NT2/D1 (cell line): ENCODE data around the gene KIF26A.
A peak's percentile ranks its signal among the peaks of the same experiment; 100 is the strongest.

Source experiments
- DNase-seq: peaks from one replicate; pipeline ENCODE4 v3.0.0-alpha.2; 2011; ENCODE audit warnings: low read depth, low spot score
- H3K27me3 ChIP-seq: 2 replicates; pipeline ENCODE4 v1.6.0; 2011; ENCODE audit warnings: mild to moderate bottlenecking; ENCODE audit not compliant: insufficient read length, insufficient read depth
- H3K36me3 ChIP-seq: 2 replicates; pipeline ENCODE4 v1.6.1; 2011; ENCODE audit warnings: mild to moderate bottlenecking, low read length, mixed read lengths; ENCODE audit not compliant: insufficient read depth, insufficient read length
- H3K4me1 ChIP-seq: 2 replicates; pipeline ENCODE4 v1.5.1; 2011; ENCODE audit not compliant: insufficient read depth, insufficient read length
- H3K4me3 ChIP-seq: 2 replicates; pipeline ENCODE4 v1.5.1; 2011; ENCODE audit warnings: low read depth; ENCODE audit not compliant: insufficient read length
- H3K9ac ChIP-seq: 2 replicates; pipeline ENCODE4 v1.6.0; 2011; ENCODE audit warnings: low read depth; ENCODE audit not compliant: insufficient read length
- H3K9me3 ChIP-seq: 2 replicates; pipeline ENCODE4 v1.5.1; 2011; ENCODE audit warnings: mild to moderate bottlenecking, low read length; ENCODE audit not compliant: insufficient read depth
- SUZ12 ChIP-seq: IDR thresholded peaks from 2 replicates; pipeline ENCODE4 v1.6.1; 2011; ENCODE audit not compliant: insufficient read length, insufficient read depth; ENCODE audit errors: extremely low read depth
- YY1 ChIP-seq: IDR thresholded peaks from 2 replicates; pipeline ENCODE4 v1.6.1; 2011; ENCODE audit not compliant: insufficient read length, insufficient read depth
- ZNF274 ChIP-seq: IDR thresholded peaks from 2 replicates; pipeline ENCODE4 v1.6.1; 2011; ENCODE audit warnings: mild to moderate bottlenecking, low read depth, low read length

Gene KIF26A

GRCh38 chr14:104138098-104138717 is at the start of gene KIF26A:
Gene KIF26A, plus strand, starts transcription at chr14:104138587. Its CDS starts 136 bp downstream, at chr14:104138723.
- Histone ChIP-seq H3K4me1 (peaks cover 18% of the 10 kb centered on the region), H3K4me3 (peak within 1 kb of the TSS; percentile 73), H3K27me3 (peaks cover 25% of the 10 kb centered on the region), H3K9me3 (no peaks in the 10 kb centered on the region), H3K36me3 (peaks cover 6% of the 10 kb centered on the region), H3K9ac (peak within 1 kb of the TSS; percentile 89)
- DNase-seq: peak; percentile 39
- no peak for TF ChIP-seq SUZ12
- no peak for TF ChIP-seq ZNF274
- no peak for TF ChIP-seq YY1

GRCh38 chr14:104090071-104090748 is 48.2 kb upstream of the KIF26A start:
- DNase-seq: no peak
- H3K4me3 ChIP-seq: no peak overlapping the region
- peaks cover 11% of the 10 kb centered on the region for H3K4me1 ChIP-seq
- H3K27me3 ChIP-seq: peaks cover 10% of the 10 kb centered on the region
- no peak overlapping the region for H3K9ac ChIP-seq
- no peaks in the 10 kb centered on the region for H3K36me3 ChIP-seq
- TF ChIP-seq SUZ12 (no peak), ZNF274 (no peak), YY1 (no peak)
- no peaks in the 10 kb centered on the region; the same call in 1 of the 2 replicates for H3K9me3 ChIP-seq

GRCh38 chr14:104091061-104091926 is 47.1 kb upstream of the KIF26A start:
- TF ChIP-seq YY1 (no peak), SUZ12 (no peak), ZNF274 (no peak)
- DNase-seq: no peak
- no peak overlapping the region for H3K4me3 ChIP-seq
- peaks cover 3% of the 10 kb centered on the region for H3K27me3 ChIP-seq
- peaks cover 11% of the 10 kb centered on the region for H3K4me1 ChIP-seq
- no peaks in the 10 kb centered on the region; the same call in 1 of the 2 replicates for H3K9me3 ChIP-seq
- H3K9ac ChIP-seq: no peak overlapping the region
- no peaks in the 10 kb centered on the region for H3K36me3 ChIP-seq

GRCh38 chr14:104091927-104092771 is 46.2 kb upstream of the KIF26A start:
- DNase-seq: no peak
- Histone ChIP-seq H3K9ac (no peak overlapping the region), H3K4me3 (no peak overlapping the region), H3K9me3 (no peaks in the 10 kb centered on the region; the same call in 1 of the 2 replicates), H3K4me1 (peaks cover 11% of the 10 kb centered on the region), H3K27me3 (no peaks in the 10 kb centered on the region), H3K36me3 (no peaks in the 10 kb centered on the region)
- TF ChIP-seq ZNF274: no peak
- no peak for TF ChIP-seq YY1
- TF ChIP-seq SUZ12: no peak

GRCh38 chr14:104092931-104093365 is 45.4 kb upstream of the KIF26A start:
- TF ChIP-seq YY1 (no peak), SUZ12 (no peak), ZNF274 (no peak)
- H3K9ac ChIP-seq: no peak overlapping the region
- no peak for DNase-seq
- H3K4me3 ChIP-seq: no peak overlapping the region
- H3K9me3 ChIP-seq: no peaks in the 10 kb centered on the region; the same call in 1 of the 2 replicates
- peaks cover 11% of the 10 kb centered on the region for H3K4me1 ChIP-seq
- H3K36me3 ChIP-seq: no peaks in the 10 kb centered on the region
- no peaks in the 10 kb centered on the region for H3K27me3 ChIP-seq

GRCh38 chr14:104093366-104094055 is 44.9 kb upstream of the KIF26A start:
- no peak for DNase-seq
- Histone ChIP-seq H3K4me3 (no peak overlapping the region), H3K27me3 (no peaks in the 10 kb centered on the region), H3K4me1 (peaks cover 11% of the 10 kb centered on the region), H3K9ac (no peak overlapping the region), H3K9me3 (no peaks in the 10 kb centered on the region; the same call in 1 of the 2 replicates), H3K36me3 (no peaks in the 10 kb centered on the region)
- TF ChIP-seq ZNF274 (no peak), SUZ12 (no peak), YY1 (no peak)
